Putamen (tissue), 1 donor: Measurements from ENCODE around the gene SLC2A14.
"Not testable (repeated sequence)": the region's sequence is repeated elsewhere in the genome, so short reads cannot be mapped to it uniquely, and the experiment has no call there.

ENCODE experiments used
- DNase-seq: peaks from one replicate; pipeline ENCODE4 v3.0.0-alpha.2; 2016; ENCODE audit warnings: low spot score

The SLC2A14 gene

GRCh38 chr12:7872566-7873319, at the start of gene SLC2A14:
TSS of gene SLC2A14 (minus strand) at chr12:7872915. CDS start at chr12:7869880, 3,035 bp downstream.
- DNase-seq = no peak

- not testable (repeated sequence) for DNase-seq
Observed at GRCh38 chr12:7921181-7921580, 48.5 kb upstream of the SLC2A14 start.

- DNase-seq = not testable (repeated sequence)
Observed at GRCh38 chr12:7918268-7918590, 45.5 kb upstream of the SLC2A14 start.

GRCh38 chr12:7917392-7918267, 44.9 kb upstream of the SLC2A14 start:
- no peak for DNase-seq

GRCh38 chr12:7916936-7917335, 44.2 kb upstream of the SLC2A14 start:
- no peak for DNase-seq

GRCh38 chr12:7915661-7916403, 43.1 kb upstream of the SLC2A14 start:
- DNase-seq = no peak

GRCh38 chr12:7910106-7910505, 37.4 kb upstream of the SLC2A14 start:
- DNase-seq = not testable (repeated sequence)

- no peak for DNase-seq
Observed at GRCh38 chr12:7907009-7907408, 34.3 kb upstream of the SLC2A14 start.

- not testable (repeated sequence) for DNase-seq
Observed at GRCh38 chr12:7906303-7906702, 33.6 kb upstream of the SLC2A14 start.

GRCh38 chr12:7905600-7906125, 32.9 kb upstream of the SLC2A14 start:
- DNase-seq = not testable (repeated sequence)

GRCh38 chr12:7905071-7905470, 32.4 kb upstream of the SLC2A14 start:
- DNase-seq = no peak

GRCh38 chr12:7902416-7902815, 29.7 kb upstream of the SLC2A14 start:
- DNase-seq = not testable (repeated sequence)

- no peak for DNase-seq
Observed at GRCh38 chr12:7899755-7900154, 27.0 kb upstream of the SLC2A14 start.

GRCh38 chr12:7896726-7897125, 24.0 kb upstream of the SLC2A14 start:
- not testable (repeated sequence) for DNase-seq

GRCh38 chr12:7892186-7892980, 19.7 kb upstream of the SLC2A14 start:
- DNase-seq = no peak

- DNase-seq = no peak
Observed at GRCh38 chr12:7884689-7885088, 12.0 kb upstream of the SLC2A14 start.

- not testable (repeated sequence) for DNase-seq
Observed at GRCh38 chr12:7881736-7882120, 9.0 kb upstream of the SLC2A14 start.

- DNase-seq = not testable (repeated sequence)
Observed at GRCh38 chr12:7880952-7881735, 8.4 kb upstream of the SLC2A14 start.

GRCh38 chr12:7879246-7879645, 6.5 kb upstream of the SLC2A14 start:
- DNase-seq = no peak

- no peak for DNase-seq
Observed at GRCh38 chr12:7877420-7877819, 4.7 kb upstream of the SLC2A14 start.

GRCh38 chr12:7870335-7870734, 2.4 kb downstream of the SLC2A14 start:
- no peak for DNase-seq
